Measurements from ENCODE around the gene KCNIP4. TPM values are rescaled to one million over a fixed set of nuclear protein-coding genes. Genes with fewer than 3 reads are reported as not detected.

Gene KCNIP4
- total RNA-seq, 1 donor from 2014 or later: not detected

DNA sequence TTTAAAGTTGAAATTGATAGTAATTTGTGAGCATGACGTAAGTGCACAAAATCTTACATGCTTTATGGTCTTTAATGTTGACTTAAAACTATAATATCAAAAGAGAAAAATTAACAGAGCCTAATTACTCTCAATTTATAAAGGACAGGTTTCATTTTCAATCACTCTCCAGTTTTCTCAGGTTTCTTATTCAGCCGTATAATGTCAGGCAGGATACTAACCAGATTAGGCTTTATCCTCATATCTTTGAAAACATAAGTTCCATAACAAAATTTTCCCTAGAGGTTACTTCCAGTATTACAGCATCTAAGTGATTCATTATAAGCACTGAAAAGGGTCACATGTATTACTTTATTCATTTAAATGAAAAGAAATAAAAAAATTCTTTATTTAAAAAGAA, 756.2 kb downstream of the KCNIP4 start:
- Histone ChIP-seq H3K4me3 (no peak overlapping the region), H3K9me3 (no peaks in the 10 kb centered on the region), H3K36me3 (no peaks in the 10 kb centered on the region), H3K27ac (no peak overlapping the region), H3K4me1 (no peaks in the 10 kb centered on the region), H3K27me3 (ENCODE audit: low read depth) (no peaks in the 10 kb centered on the region)
- DNase-seq: no peak
- intact Hi-C loops (cut with DNase I): no loop called here
- TF ChIP-seq, protein P1, sequence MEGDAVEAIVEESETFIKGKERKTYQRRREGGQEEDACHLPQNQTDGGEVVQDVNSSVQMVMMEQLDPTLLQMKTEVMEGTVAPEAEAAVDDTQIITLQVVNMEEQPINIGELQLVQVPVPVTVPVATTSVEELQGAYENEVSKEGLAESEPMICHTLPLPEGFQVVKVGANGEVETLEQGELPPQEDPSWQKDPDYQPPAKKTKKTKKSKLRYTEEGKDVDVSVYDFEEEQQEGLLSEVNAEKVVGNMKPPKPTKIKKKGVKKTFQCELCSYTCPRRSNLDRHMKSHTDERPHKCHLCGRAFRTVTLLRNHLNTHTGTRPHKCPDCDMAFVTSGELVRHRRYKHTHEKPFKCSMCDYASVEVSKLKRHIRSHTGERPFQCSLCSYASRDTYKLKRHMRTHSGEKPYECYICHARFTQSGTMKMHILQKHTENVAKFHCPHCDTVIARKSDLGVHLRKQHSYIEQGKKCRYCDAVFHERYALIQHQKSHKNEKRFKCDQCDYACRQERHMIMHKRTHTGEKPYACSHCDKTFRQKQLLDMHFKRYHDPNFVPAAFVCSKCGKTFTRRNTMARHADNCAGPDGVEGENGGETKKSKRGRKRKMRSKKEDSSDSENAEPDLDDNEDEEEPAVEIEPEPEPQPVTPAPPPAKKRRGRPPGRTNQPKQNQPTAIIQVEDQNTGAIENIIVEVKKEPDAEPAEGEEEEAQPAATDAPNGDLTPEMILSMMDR (IDR thresholded peaks at IDR 0.05): no peak
- ATAC-seq: no peak

DNA sequence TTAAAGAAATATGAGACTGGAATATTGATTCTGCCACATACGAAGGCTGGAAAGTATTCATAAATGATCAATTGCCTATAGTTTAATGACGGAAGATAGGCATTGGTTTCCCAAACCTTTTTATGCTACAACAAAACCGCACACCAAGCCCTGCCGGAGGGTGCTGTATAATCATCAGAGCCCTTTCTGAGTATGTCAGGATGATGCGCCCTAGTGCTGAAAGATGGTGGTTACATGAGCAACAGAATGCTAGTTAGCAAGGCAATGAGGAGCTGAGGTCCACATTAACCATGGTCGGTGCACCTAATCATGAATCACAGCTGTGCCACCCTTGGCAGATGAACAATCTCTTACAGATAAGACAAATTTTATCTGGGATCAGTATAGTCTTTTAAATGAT, 757.3 kb downstream of the KCNIP4 start:
- Histone ChIP-seq H3K9me3 (no peaks in the 10 kb centered on the region), H3K4me1 (no peaks in the 10 kb centered on the region), H3K4me3 (no peak overlapping the region), H3K27ac (no peak overlapping the region), H3K36me3 (no peaks in the 10 kb centered on the region), H3K27me3 (ENCODE audit: low read depth) (no peaks in the 10 kb centered on the region)
- ATAC-seq (no peak), DNase-seq (no peak)
- TF ChIP-seq, protein P1 (IDR thresholded peaks at IDR 0.05): no peak
- intact Hi-C loops (cut with DNase I): no loop called here

DNA sequence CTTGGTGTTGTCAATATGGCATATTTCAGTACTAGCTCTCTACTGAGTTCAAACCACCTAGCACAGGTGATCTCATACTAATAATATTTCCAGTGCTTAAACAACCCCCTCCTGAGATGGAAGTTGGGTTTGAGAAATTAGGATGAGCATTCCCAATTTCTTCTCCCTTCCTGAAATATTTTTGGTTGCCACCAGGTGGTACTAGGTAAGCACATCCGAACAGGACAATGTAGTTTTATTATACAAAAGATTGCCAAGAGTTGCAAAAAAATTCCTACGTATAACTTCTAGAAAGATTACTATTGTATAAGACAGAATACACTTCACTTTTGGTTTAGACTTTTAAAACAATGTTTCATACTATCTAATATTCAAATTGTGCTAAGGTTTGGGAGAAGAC, 763.8 kb downstream of the KCNIP4 start:
- H3K36me3 ChIP-seq: no peaks in the 10 kb centered on the region
- no peak overlapping the region for H3K4me3 ChIP-seq
- TF ChIP-seq, protein P1 (IDR thresholded peaks at IDR 0.05): no peak
- H3K27me3 ChIP-seq (ENCODE audit: low read depth): no peaks in the 10 kb centered on the region
- no peak for ATAC-seq
- no peaks in the 10 kb centered on the region for H3K4me1 ChIP-seq
- no peak overlapping the region for H3K27ac ChIP-seq
- H3K9me3 ChIP-seq: no peaks in the 10 kb centered on the region
- no peak for DNase-seq
- intact Hi-C loops (cut with DNase I): no loop called here

DNA sequence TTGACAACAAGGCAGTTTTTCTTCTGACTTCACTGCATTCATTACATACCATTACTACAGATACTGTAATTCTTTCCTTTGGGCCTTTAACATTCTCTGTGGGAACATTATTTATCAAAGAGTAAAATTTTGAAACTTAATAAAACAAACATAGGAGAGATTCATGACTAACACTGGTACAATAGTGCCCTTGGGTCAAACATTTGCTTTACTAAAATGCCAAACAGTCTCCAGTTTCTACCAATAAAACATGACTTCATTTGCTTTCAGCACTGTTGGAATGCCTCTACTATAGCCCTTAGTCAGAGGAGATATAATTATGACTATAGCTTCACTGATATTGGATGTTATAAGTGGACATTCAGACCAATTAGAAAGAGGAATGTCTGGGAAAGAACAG, 766.9 kb downstream of the KCNIP4 start:
- H3K9me3 ChIP-seq: no peaks in the 10 kb centered on the region
- no peaks in the 10 kb centered on the region for H3K4me1 ChIP-seq
- DNase-seq (no peak), ATAC-seq (no peak)
- TF ChIP-seq, protein P1 (IDR thresholded peaks at IDR 0.05): no peak
- intact Hi-C loops (cut with DNase I): no loop called here
- no peak overlapping the region for H3K27ac ChIP-seq
- H3K27me3 ChIP-seq (ENCODE audit: low read depth): no peaks in the 10 kb centered on the region
- no peaks in the 10 kb centered on the region for H3K36me3 ChIP-seq
- H3K4me3 ChIP-seq: no peak overlapping the region

DNA sequence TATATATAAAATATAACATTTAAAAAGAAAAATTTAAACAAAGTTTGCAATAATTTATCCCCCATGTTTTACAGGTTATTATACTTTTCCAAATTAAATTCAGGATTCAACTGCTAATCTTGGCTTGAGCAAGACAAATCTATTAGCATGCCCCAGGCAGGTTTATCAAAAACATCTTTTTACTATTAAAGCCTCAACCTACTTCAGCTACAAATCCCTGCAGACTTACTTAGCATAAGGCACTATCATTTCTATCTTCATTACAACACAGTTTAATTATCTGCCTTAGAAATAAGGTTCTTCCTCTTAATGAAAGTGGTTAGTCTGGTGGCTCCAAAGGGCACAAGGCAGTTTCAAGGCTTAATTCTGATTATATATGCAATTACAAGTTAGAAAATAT, 770.7 kb downstream of the KCNIP4 start:
- ATAC-seq: no peak
- Histone ChIP-seq H3K4me3 (no peak overlapping the region), H3K27ac (no peak overlapping the region), H3K36me3 (no peaks in the 10 kb centered on the region), H3K4me1 (no peaks in the 10 kb centered on the region), H3K27me3 (ENCODE audit: low read depth) (no peaks in the 10 kb centered on the region), H3K9me3 (no peaks in the 10 kb centered on the region)
- no peak for DNase-seq
- TF ChIP-seq, protein P1 (IDR thresholded peaks at IDR 0.05): no peak
- intact Hi-C loops (cut with DNase I): no loop called here

DNA sequence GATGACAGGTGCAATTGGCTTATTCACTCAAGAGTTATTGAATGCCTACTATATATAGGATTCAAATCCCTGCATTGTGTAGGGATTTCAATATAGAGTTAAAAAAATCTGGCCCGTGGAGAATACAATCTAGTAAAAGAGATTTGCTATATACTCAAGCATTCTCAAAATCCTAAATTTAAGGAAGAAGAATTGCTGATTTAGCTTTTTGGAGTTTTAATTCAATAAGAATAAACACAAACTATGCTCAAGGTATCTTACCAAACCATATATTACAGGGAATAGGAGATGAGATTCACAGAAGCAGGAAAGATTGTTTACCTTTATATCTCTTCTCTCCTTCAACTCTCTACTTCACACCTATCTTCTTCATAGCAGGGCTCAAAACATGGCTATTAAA, 771.5 kb downstream of the KCNIP4 start:
- Histone ChIP-seq H3K9me3 (no peaks in the 10 kb centered on the region), H3K4me1 (no peaks in the 10 kb centered on the region), H3K4me3 (no peak overlapping the region), H3K36me3 (no peaks in the 10 kb centered on the region), H3K27ac (no peak overlapping the region), H3K27me3 (ENCODE audit: low read depth) (no peaks in the 10 kb centered on the region)
- no peak for ATAC-seq
- DNase-seq: no peak
- intact Hi-C loops (cut with DNase I): no loop called here
- TF ChIP-seq, protein P1 (IDR thresholded peaks at IDR 0.05): no peak

All from lower lobe of right lung (tissue), 2 donors.